ENCODE data around the gene GTF3C1.

GRCh38 chr16:27441998-27442397 is 107.7 kb downstream of the GTF3C1 start:
- TF ChIP-seq CTCF (IDR thresholded peaks at IDR 0.05) (no peak), POLR2A (IDR thresholded peaks at IDR 0.05) (no peak)

All from thyroid gland (tissue), 4 donors.